Left renal cortex interstitium (tissue), 4 donors: Measurements from ENCODE around the gene MED13L. TPM values are rescaled to one million over a fixed set of nuclear protein-coding genes. Genes with fewer than 3 reads are reported as not detected.
A peak's percentile ranks its signal among the peaks of the same experiment; 100 is the strongest.

ENCODE experiments used
- DNase-seq, 4 donors: peaks; one replicate each; pipeline ENCODE4 v3.0.0-alpha.2; 2013; ENCODE audit warnings: low read depth in 4 of 4, low spot score in 2 of 4, missing footprints in 1 of 4
- polyA plus RNA-seq, 4 donors: library from polyadenylated mRNA; unstranded; fragments of 120-200 nt; gene quantifications; one replicate each; pipeline ENCODE4 v1.2.1, GENCODE V29; 2013; ENCODE audit not compliant: insufficient read length in 4 of 4

MED13L gene
- 10 to 100 TPM; 66.8 to 88.0 (median 75.5) TPM for polyA plus RNA-seq

- DNase-seq = peak in 2 of 4 donors; percentile 68 to 75
Measured at GRCh38 chr12:116277467-116278278, at the start of gene MED13L. Gene MED13L (minus strand): TSS chr12:116277693. CDS start chr12:116277131, 562 bp downstream.

- no peak for DNase-seq
Measured at GRCh38 chr12:116325336-116325664, 47.8 kb upstream of the MED13L start.

- DNase-seq = no peak
Measured at GRCh38 chr12:116324654-116325335, 47.3 kb upstream of the MED13L start.

- DNase-seq = no peak
Measured at GRCh38 chr12:116323406-116324386, 46.2 kb upstream of the MED13L start.

- DNase-seq = no peak
Measured at GRCh38 chr12:116321913-116322312, 44.4 kb upstream of the MED13L start.

- no peak for DNase-seq
Measured at GRCh38 chr12:116320791-116321217, 43.3 kb upstream of the MED13L start.

GRCh38 chr12:116319898-116320621, 42.6 kb upstream of the MED13L start:
- no peak for DNase-seq

GRCh38 chr12:116319233-116319897, 41.9 kb upstream of the MED13L start:
- DNase-seq = no peak

GRCh38 chr12:116318576-116319232, 41.2 kb upstream of the MED13L start:
- no peak for DNase-seq

- no peak for DNase-seq
Measured at GRCh38 chr12:116317986-116318575, 40.6 kb upstream of the MED13L start.

- no peak for DNase-seq
Measured at GRCh38 chr12:116317139-116317538, 39.6 kb upstream of the MED13L start.

- no peak for DNase-seq
Measured at GRCh38 chr12:116314477-116314876, 37.0 kb upstream of the MED13L start.

GRCh38 chr12:116313194-116313927, 35.9 kb upstream of the MED13L start:
- no peak for DNase-seq

- DNase-seq = no peak
Measured at GRCh38 chr12:116310082-116310481, 32.6 kb upstream of the MED13L start.

- DNase-seq = no peak
Measured at GRCh38 chr12:116309343-116309742, 31.9 kb upstream of the MED13L start.

GRCh38 chr12:116308647-116309046, 31.2 kb upstream of the MED13L start:
- no peak for DNase-seq

GRCh38 chr12:116306968-116307367, 29.5 kb upstream of the MED13L start:
- DNase-seq = no peak

- no peak for DNase-seq
Measured at GRCh38 chr12:116306506-116306905, 29.0 kb upstream of the MED13L start.
